Heart left ventricle (tissue), 13 donors: ENCODE measurements around the gene PRR35.

ENCODE experiments used
- POLR2A ChIP-seq, 2 donors: fragments of 450-650 bp; IDR thresholded peaks; one replicate each; pipeline ENCODE4 v1.6.1; 2017; ENCODE audit warnings: antibody characterized with exemption in 2 of 2, mild to moderate bottlenecking in 2 of 2, moderate library complexity in 2 of 2
- TF ChIP-seq, protein P1 (sequence below), 12 donors: fragments of 200-600 bp; sonication (generic) in 4 of 12; IDR thresholded peaks; one replicate each; pipeline versions ENCODE4 v1.5.0 to v1.8.0; 2018 to 2022; ENCODE audit warnings: antibody characterized with exemption in 12 of 12, mild to moderate bottlenecking in 5 of 12
- donor health status: ischemic (EF 13 %, LVEDD 7.1; RV severe dilation, severe dysfunction).
- donor health status: DM: no; HTN: yes; CAD: no.
- donor health status: DM: no; HTN: no; CAD: no.
- donor health status: ischemic (EF 25% LVEDD 6.9; RV normal size, moderate dysfunction).
- donor health status: ischemic (EF 25% LVEDD 5.7; RV mildly dilated, moderate dysfunction).
- donor health status: ischemic (EF 35%, LVEDD 5.7; RV mildly dilated, moderate dysfunction).
- donor health status: nonischemic (EF 11% LVEDD 7.7; RV severe dilation, severe dysfunction).
- donor health status: DM: yes; HTN: yes; CAD: no.
- donor health status: PGD.
- donor health status: ischemic (EF 29% LVEDD 5.4; RV normal size, mild dysfunction).
- donor health status: nonischemic (EF 23%, LVEDD 6.1; RV moderate dilation, normal function).

DNA sequence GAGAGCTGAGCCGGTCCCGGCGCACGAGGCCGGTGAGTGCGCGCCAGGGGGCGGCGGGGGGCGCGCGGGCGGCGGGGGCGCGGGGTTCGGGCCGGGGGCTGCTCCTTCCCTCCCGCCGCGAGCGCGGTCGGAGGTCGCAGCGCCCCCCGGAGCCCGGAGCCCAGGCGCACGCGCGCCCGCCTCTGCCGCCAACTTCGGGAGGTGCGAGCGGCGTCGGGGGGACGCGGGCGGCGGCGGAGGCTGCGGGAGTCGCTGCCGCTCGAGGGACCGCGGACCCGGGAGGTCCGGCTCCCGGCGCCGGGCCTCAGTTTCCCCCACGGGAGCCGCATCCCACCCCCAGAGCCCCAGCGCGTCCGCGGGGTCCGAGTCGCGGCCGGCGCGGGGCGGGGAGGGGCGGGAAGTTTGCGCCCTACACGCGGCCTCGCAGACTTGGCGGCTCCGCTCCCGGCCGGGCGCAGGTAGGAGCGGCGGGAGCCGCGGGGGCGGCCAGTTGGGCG is at the start of gene PRR35:
- TF ChIP-seq, protein P1, sequence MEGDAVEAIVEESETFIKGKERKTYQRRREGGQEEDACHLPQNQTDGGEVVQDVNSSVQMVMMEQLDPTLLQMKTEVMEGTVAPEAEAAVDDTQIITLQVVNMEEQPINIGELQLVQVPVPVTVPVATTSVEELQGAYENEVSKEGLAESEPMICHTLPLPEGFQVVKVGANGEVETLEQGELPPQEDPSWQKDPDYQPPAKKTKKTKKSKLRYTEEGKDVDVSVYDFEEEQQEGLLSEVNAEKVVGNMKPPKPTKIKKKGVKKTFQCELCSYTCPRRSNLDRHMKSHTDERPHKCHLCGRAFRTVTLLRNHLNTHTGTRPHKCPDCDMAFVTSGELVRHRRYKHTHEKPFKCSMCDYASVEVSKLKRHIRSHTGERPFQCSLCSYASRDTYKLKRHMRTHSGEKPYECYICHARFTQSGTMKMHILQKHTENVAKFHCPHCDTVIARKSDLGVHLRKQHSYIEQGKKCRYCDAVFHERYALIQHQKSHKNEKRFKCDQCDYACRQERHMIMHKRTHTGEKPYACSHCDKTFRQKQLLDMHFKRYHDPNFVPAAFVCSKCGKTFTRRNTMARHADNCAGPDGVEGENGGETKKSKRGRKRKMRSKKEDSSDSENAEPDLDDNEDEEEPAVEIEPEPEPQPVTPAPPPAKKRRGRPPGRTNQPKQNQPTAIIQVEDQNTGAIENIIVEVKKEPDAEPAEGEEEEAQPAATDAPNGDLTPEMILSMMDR (IDR thresholded peaks at IDR 0.05): no peak
- TF ChIP-seq POLR2A (IDR thresholded peaks at IDR 0.05): no peak
